Stomach (tissue), 4 donors: ENCODE data around the gene MCRIP1.

Experiments
- EP300 ChIP-seq: sonication (generic); formaldehyde crosslinking; IDR thresholded peaks from one replicate; pipeline ENCODE4 v1.6.1; 2017; ENCODE audit warnings: antibody characterized with exemption
- POLR2A ChIP-seq, 4 donors: fragments of 450-650 bp; IDR thresholded peaks; one replicate each; pipeline ENCODE4 v1.6.1; 2016; ENCODE audit warnings: antibody characterized with exemption in 4 of 4, control low read depth in 2 of 4, mild to moderate bottlenecking in 1 of 4, moderate library complexity in 1 of 4
- TF ChIP-seq, protein P1 (sequence below), 7 experiments: fragments of 450-650 bp in 4 of 7; fragments of 200-600 bp in 3 of 7; sonication (generic) in 3 of 7; IDR thresholded peaks; one replicate each; pipeline ENCODE4 v1.5.1; 2016 to 2019; ENCODE audit warnings: antibody characterized with exemption in 7 of 7, control low read depth in 2 of 7, mild to moderate bottlenecking in 1 of 7

DNA sequence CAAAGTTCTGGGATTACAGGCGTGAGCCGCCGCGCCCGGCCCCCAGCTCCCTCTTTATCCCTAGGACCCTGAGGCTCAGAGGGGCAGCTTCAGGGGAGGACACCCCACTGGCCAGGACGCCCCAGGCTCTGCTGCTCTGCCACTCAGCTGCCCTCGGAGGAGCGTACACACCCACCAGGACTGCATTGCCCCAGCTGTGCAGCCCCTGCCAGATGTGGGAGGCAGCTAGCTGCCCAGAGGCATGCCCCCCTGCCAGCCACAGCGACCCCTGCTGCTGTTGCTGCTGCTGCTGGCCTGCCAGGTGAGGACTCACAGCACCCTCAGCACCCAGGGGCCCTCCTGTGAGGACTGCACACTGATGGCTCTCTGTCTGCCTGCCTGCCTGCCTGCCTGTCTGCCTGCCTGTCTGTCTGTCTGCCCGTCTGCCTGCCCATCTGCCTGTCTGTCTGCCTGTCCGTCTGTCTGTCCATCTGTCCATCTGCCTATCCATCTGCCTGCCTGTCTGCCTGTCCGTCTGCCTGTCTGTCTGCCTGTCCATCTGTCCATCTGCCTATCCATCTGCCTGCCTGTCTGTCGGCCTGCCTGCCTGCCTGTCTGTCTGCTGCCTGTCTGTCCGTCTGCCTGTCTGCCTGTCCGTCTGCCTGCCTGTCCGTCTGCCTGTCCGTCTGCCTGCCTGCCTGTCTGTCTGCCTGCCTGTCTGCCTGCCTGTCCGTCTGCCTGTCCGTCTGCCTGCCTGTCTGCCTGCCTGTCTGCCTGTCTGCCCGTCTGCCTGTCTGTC, 24.1 kb downstream of the MCRIP1 start:
- TF ChIP-seq, protein P1, sequence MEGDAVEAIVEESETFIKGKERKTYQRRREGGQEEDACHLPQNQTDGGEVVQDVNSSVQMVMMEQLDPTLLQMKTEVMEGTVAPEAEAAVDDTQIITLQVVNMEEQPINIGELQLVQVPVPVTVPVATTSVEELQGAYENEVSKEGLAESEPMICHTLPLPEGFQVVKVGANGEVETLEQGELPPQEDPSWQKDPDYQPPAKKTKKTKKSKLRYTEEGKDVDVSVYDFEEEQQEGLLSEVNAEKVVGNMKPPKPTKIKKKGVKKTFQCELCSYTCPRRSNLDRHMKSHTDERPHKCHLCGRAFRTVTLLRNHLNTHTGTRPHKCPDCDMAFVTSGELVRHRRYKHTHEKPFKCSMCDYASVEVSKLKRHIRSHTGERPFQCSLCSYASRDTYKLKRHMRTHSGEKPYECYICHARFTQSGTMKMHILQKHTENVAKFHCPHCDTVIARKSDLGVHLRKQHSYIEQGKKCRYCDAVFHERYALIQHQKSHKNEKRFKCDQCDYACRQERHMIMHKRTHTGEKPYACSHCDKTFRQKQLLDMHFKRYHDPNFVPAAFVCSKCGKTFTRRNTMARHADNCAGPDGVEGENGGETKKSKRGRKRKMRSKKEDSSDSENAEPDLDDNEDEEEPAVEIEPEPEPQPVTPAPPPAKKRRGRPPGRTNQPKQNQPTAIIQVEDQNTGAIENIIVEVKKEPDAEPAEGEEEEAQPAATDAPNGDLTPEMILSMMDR (IDR thresholded peaks at IDR 0.05), result no peak
- no peak for TF ChIP-seq EP300
- TF ChIP-seq POLR2A (IDR thresholded peaks at IDR 0.05), result no peak
